ENCODE results near the gene ABCC4. TPM values are rescaled to one million over a fixed set of nuclear protein-coding genes. Genes with fewer than 3 reads are reported as not detected.

ABCC4 gene
- total RNA-seq, 4 donors from 2014 or later = 3.9 to 6.8 (median 4.7) TPM

- no peak for TF ChIP-seq POLR2AphosphoS5 (IDR thresholded peaks at IDR 0.05)
- TF ChIP-seq CTCF (IDR thresholded peaks at IDR 0.05) = no peak
- TF ChIP-seq POLR2A (IDR thresholded peaks at IDR 0.05) = no peak
- TF ChIP-seq EP300 (IDR thresholded peaks at IDR 0.05) = no peak
- no peak overlapping the region for H3K27ac ChIP-seq
- no peaks in the 10 kb centered on the region for H3K4me1 ChIP-seq
- no peak overlapping the region for H3K4me3 ChIP-seq
- H3K27me3 ChIP-seq = no peaks in the 10 kb centered on the region
- no peak for ATAC-seq
- H3K9me3 ChIP-seq = no peaks in the 10 kb centered on the region
- 100% methylated on average over 1 of the region's 1 CpG for WGBS, 2 donors (ENCODE audit: low coverage in 1 of 2)
- peaks cover 0 to 16% of the 10 kb centered on the region in 2 donors for H3K36me3 ChIP-seq
Observed at GRCh38 chr13:95209109-95209508, 92.1 kb downstream of the ABCC4 start.

GRCh38 chr13:95207769-95208366 is 93.4 kb downstream of the ABCC4 start:
- no peak for ATAC-seq
- 78 to 82% methylated on average over 9 to 11 of the region's 12 CpGs for WGBS, 2 donors (ENCODE audit: low coverage in 1 of 2)
- Histone ChIP-seq H3K36me3 (peaks cover 0 to 16% of the 10 kb centered on the region in 2 donors), H3K27ac (no peak overlapping the region), H3K4me1 (no peaks in the 10 kb centered on the region), H3K9me3 (no peaks in the 10 kb centered on the region), H3K27me3 (no peaks in the 10 kb centered on the region), H3K4me3 (no peak overlapping the region)
- no peak for TF ChIP-seq POLR2A (IDR thresholded peaks at IDR 0.05)
- TF ChIP-seq POLR2AphosphoS5 (IDR thresholded peaks at IDR 0.05) = no peak
- no peak for TF ChIP-seq EP300 (IDR thresholded peaks at IDR 0.05)
- TF ChIP-seq CTCF (IDR thresholded peaks at IDR 0.05) = no peak

DNA sequence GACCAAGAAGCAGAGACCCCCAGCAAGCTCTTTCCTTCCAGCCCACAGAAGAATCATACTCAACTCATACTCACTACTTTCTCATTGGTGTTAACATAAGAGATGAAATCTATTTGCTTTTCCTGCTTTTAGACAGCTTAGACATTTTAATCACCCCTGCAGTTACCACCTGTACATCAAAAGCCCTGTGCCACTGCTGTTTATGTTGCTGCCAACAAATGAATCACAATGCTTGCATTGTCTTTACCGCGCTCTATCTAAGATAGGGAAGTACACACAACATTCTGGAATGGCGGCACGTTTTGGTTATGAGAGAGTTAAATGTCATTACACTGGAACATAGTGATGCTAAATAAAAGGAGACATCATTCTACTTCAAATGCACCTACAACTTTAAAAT is 95.1 kb downstream of the ABCC4 start:
- H3K9me3 ChIP-seq = no peaks in the 10 kb centered on the region
- WGBS, 2 donors (ENCODE audit: low coverage in 1 of 2) = 77 to 80% methylated on average over 4 of the region's 4 CpGs
- ATAC-seq = no peak
- no peak overlapping the region for H3K27ac ChIP-seq
- TF ChIP-seq POLR2AphosphoS5 (IDR thresholded peaks at IDR 0.05) (no peak), CTCF (IDR thresholded peaks at IDR 0.05) (no peak), EP300 (IDR thresholded peaks at IDR 0.05) (no peak), POLR2A (IDR thresholded peaks at IDR 0.05) (no peak)
- H3K4me1 ChIP-seq = no peaks in the 10 kb centered on the region
- peaks cover 0 to 16% of the 10 kb centered on the region in 2 donors for H3K36me3 ChIP-seq
- H3K27me3 ChIP-seq = no peaks in the 10 kb centered on the region
- no peak overlapping the region for H3K4me3 ChIP-seq

- no peaks in the 10 kb centered on the region for H3K27me3 ChIP-seq
- no peaks in the 10 kb centered on the region for H3K9me3 ChIP-seq
- no peak for ATAC-seq
- no peak overlapping the region for H3K4me3 ChIP-seq
- no peak overlapping the region for H3K27ac ChIP-seq
- 78 to 100% methylated on average over 3 to 7 of the region's 7 CpGs for WGBS, 2 donors (ENCODE audit: low coverage in 1 of 2)
- no peaks in the 10 kb centered on the region for H3K4me1 ChIP-seq
- TF ChIP-seq POLR2AphosphoS5 (IDR thresholded peaks at IDR 0.05) (no peak), CTCF (IDR thresholded peaks at IDR 0.05) (no peak), EP300 (IDR thresholded peaks at IDR 0.05) (no peak), POLR2A (IDR thresholded peaks at IDR 0.05) (no peak)
- peaks cover 0 to 15% of the 10 kb centered on the region in 2 donors for H3K36me3 ChIP-seq
Observed at GRCh38 chr13:95204231-95204765, 97.0 kb downstream of the ABCC4 start.
